H9 (cell line): ENCODE results near the gene SLBP. TPM values are rescaled to one million over a fixed set of nuclear protein-coding genes. Genes with fewer than 3 reads are reported as not detected.

ENCODE experiments used
- DNase-seq: peaks from one replicate; pipeline ENCODE4 v3.0.0-alpha.2; 2017
- H2AFZ ChIP-seq: one replicate; pipeline ENCODE4 v1.6.1; 2013; ENCODE audit warnings: mild to moderate bottlenecking, low read length, control low read depth, moderate library complexity
- H2AK5ac ChIP-seq: 2 replicates; pipeline ENCODE4 v1.6.1; 2013; ENCODE audit warnings: low read length, control low read depth, mixed read lengths; ENCODE audit not compliant: insufficient read length
- H2BK120ac ChIP-seq: one replicate; pipeline ENCODE4 v1.6.1; 2013; ENCODE audit warnings: low read depth, mild to moderate bottlenecking, low read length, control low read depth, inconsistent platforms; ENCODE audit not compliant: poor library complexity, severe bottlenecking
- H2BK12ac ChIP-seq: 2 replicates; pipeline ENCODE4 v1.6.1; 2013; ENCODE audit warnings: low read length, control low read depth, mixed read lengths, low read depth; ENCODE audit not compliant: insufficient read length
- H2BK15ac ChIP-seq: 2 replicates; pipeline ENCODE4 v1.6.1; 2013; ENCODE audit warnings: low read depth, low read length, control low read depth
- H2BK20ac ChIP-seq: one replicate; pipeline ENCODE4 v1.6.1; 2013; ENCODE audit warnings: low read depth, mild to moderate bottlenecking, low read length, control low read depth, inconsistent platforms; ENCODE audit not compliant: poor library complexity, severe bottlenecking
- H2BK5ac ChIP-seq: 2 replicates; pipeline ENCODE4 v1.6.1; 2013; ENCODE audit warnings: low read length, control low read depth, mixed read lengths; ENCODE audit not compliant: insufficient read length
- H3K14ac ChIP-seq: 2 replicates; pipeline ENCODE4 v1.6.1; 2013; ENCODE audit warnings: low read length, control low read depth; ENCODE audit not compliant: insufficient read depth
- H3K18ac ChIP-seq: 2 replicates; pipeline ENCODE4 v1.6.1; 2013; ENCODE audit warnings: low read depth, mild to moderate bottlenecking, mixed read lengths, low read length, control low read depth; ENCODE audit not compliant: insufficient read length
- H3K23ac ChIP-seq: 2 replicates; pipeline ENCODE4 v1.6.1; 2013; ENCODE audit warnings: low read length, control low read depth, mixed read lengths, low read depth; ENCODE audit not compliant: insufficient read length
- H3K23me2 ChIP-seq: 2 replicates; pipeline ENCODE4 v1.6.1; 2013; ENCODE audit warnings: low read depth, mild to moderate bottlenecking, mixed read lengths, low read length, control low read depth; ENCODE audit not compliant: insufficient read length, poor library complexity, severe bottlenecking
- H3K27ac ChIP-seq: 2 replicates; pipeline ENCODE4 v1.5.1; 2013; ENCODE audit warnings: low read length, control low read depth, mixed read lengths, low read depth; ENCODE audit not compliant: insufficient read length
- H3K27me3 ChIP-seq: 2 replicates; pipeline ENCODE4 v1.6.1; 2013; ENCODE audit warnings: low read length, control low read depth, inconsistent platforms; ENCODE audit not compliant: insufficient read depth
- H3K4ac ChIP-seq: 2 replicates; pipeline ENCODE4 v1.6.1; 2013; ENCODE audit warnings: low read depth, mild to moderate bottlenecking, control low read depth, inconsistent platforms, low read length, moderate library complexity
- H3K4me1 ChIP-seq: 2 replicates; pipeline ENCODE4 v1.6.1; 2013; ENCODE audit warnings: low read length, control low read depth, inconsistent platforms; ENCODE audit not compliant: insufficient read depth
- H3K4me2 ChIP-seq: 2 replicates; pipeline ENCODE4 v1.6.1; 2013; ENCODE audit warnings: low read length, control low read depth, mixed read lengths; ENCODE audit not compliant: insufficient read length, insufficient read depth
- H3K56ac ChIP-seq: 2 replicates; pipeline ENCODE4 v1.6.1; 2013; ENCODE audit warnings: low read depth, mild to moderate bottlenecking, mixed read lengths, low read length, control low read depth; ENCODE audit not compliant: insufficient read length
- H3K79me1 ChIP-seq: 2 replicates; pipeline ENCODE4 v1.6.1; 2013; ENCODE audit warnings: low read depth, mild to moderate bottlenecking, moderate library complexity, low read length, control low read depth, inconsistent platforms; ENCODE audit not compliant: insufficient read depth, poor library complexity, severe bottlenecking
- H3K79me2 ChIP-seq: 2 replicates; pipeline ENCODE4 v1.6.1; 2013; ENCODE audit warnings: low read length, control low read depth, inconsistent platforms; ENCODE audit not compliant: insufficient read depth
- H3K9ac ChIP-seq: 2 replicates; pipeline ENCODE4 v1.6.1; 2013; ENCODE audit warnings: low read length, control low read depth, mixed read lengths; ENCODE audit not compliant: insufficient read length; ENCODE audit errors: extremely low read depth
- H3K9me3 ChIP-seq: one replicate; pipeline ENCODE4 v1.6.1; 2013; ENCODE audit warnings: low read depth, low read length, inconsistent platforms; ENCODE audit not compliant: control insufficient read depth
- H3T11ph ChIP-seq: one replicate; pipeline ENCODE4 v1.6.1; 2013; ENCODE audit warnings: mild to moderate bottlenecking, low read length, control low read depth, inconsistent platforms
- H4K20me1 ChIP-seq: one replicate; pipeline ENCODE4 v1.6.1; 2013; ENCODE audit not compliant: control insufficient read depth, insufficient read length, insufficient read depth
- H4K5ac ChIP-seq: 2 replicates; pipeline ENCODE4 v1.6.1; 2013; ENCODE audit warnings: low read depth, mild to moderate bottlenecking, mixed read lengths, low read length, control low read depth; ENCODE audit not compliant: insufficient read length
- H4K8ac ChIP-seq: replicated peaks from 2 replicates; pipeline ENCODE4 v1.6.1; 2013; ENCODE audit warnings: low read length, control low read depth, mixed read lengths, low read depth; ENCODE audit not compliant: insufficient read length
- H4K91ac ChIP-seq: 2 replicates; pipeline ENCODE4 v1.6.1; 2013; ENCODE audit warnings: low read depth, mild to moderate bottlenecking, moderate library complexity, mixed read lengths, low read length, control low read depth; ENCODE audit not compliant: insufficient read length
- H3K27ac Mint-ChIP-seq, 3 experiments: 2 replicates in 2 of 3; 3 replicates in 1 of 3; pipeline ENCODE4 v1.8.0; 2020 to 2021; ENCODE audit warnings: mixed read lengths in 3 of 3, mild to moderate bottlenecking in 1 of 3, moderate library complexity in 1 of 3
- H3K27me3 Mint-ChIP-seq: 2 replicates; pipeline ENCODE4 v1.8.0; 2021; ENCODE audit warnings: low read depth, mild to moderate bottlenecking, moderate library complexity, mixed read lengths
- H3K36me3 Mint-ChIP-seq, 3 experiments: 2 replicates in 2 of 3; 3 replicates in 1 of 3; pipeline ENCODE4 v1.8.0; 2020 to 2021; ENCODE audit warnings: low read depth in 3 of 3, mixed read lengths in 3 of 3; ENCODE audit not compliant: insufficient read depth in 1 of 3
- H3K4me1 Mint-ChIP-seq, 2 experiments: 2 replicates each; pipeline ENCODE4 v1.8.0; 2020; ENCODE audit warnings: mixed read lengths in 2 of 2
- H3K4me3 Mint-ChIP-seq, 2 experiments: 2 replicates in 1 of 2; 3 replicates in 1 of 2; pipeline ENCODE4 v1.8.0; 2020 to 2021; ENCODE audit warnings: mild to moderate bottlenecking in 2 of 2, mixed read lengths in 2 of 2, moderate library complexity in 1 of 2
- H3K9me3 Mint-ChIP-seq, 2 experiments: 2 replicates in 1 of 2; 3 replicates in 1 of 2; pipeline ENCODE4 v1.8.0; 2020; ENCODE audit warnings: mild to moderate bottlenecking in 2 of 2, mixed read lengths in 2 of 2, moderate library complexity in 1 of 2
- WGBS: extraction: QIAGEN DNeasy Blood & Tissue Kit; methylation state at CpG from one replicate; pipeline ENCODE4 v1.1.7; 2013; ENCODE audit warnings: missing lambda C conversion rate, low lambda C conversion rate, mixed read lengths; ENCODE audit not compliant: insufficient read length; ENCODE audit errors: extremely low coverage; 5-methylcytosine and 5-hydroxymethylcytosine counted together
- total RNA-seq: library from RNA; stranded (reverse); gene quantifications from 2 replicates; pipeline ENCODE4 v1.2.1, GENCODE V29; 2021
- TF ChIP-seq, protein P1 (sequence below): fragments of 200-600 bp; sonication (generic); conservative IDR thresholded peaks from 3 replicates; pipeline ENCODE4 v1.8.0; 2021; ENCODE audit warnings: antibody characterized with exemption, mild to moderate bottlenecking

The SLBP gene
- total RNA-seq, 1 experiment from 2014 or later = 62.7 TPM

GRCh38 chr4:1655676-1656075 lies 56.4 kb downstream of the SLBP start:
- H3K9me3 ChIP-seq = no peaks in the 10 kb centered on the region
- no CpG with 5 or more reads among the region's 18 CpGs for WGBS
- H2BK120ac ChIP-seq = no peak overlapping the region
- no peak overlapping the region for H2BK20ac ChIP-seq
- peaks cover 3 to 7% of the 10 kb centered on the region in 2 experiments; a peak in 3 of 4 replicates for H3K4me1 Mint-ChIP-seq
- H3K9me3 Mint-ChIP-seq = no peaks in the 10 kb centered on the region; a peak in 1 of 5 replicates
- no peak overlapping the region for H4K91ac ChIP-seq
- H4K20me1 ChIP-seq = no peaks in the 10 kb centered on the region
- H3K4me2 ChIP-seq = no peak overlapping the region
- no peaks in the 10 kb centered on the region for H3K79me1 ChIP-seq
- H3K36me3 Mint-ChIP-seq = no peaks in the 10 kb centered on the region; a peak in 1 of 7 replicates
- no peaks in the 10 kb centered on the region for H3K23me2 ChIP-seq
- H2BK15ac ChIP-seq = no peak overlapping the region
- DNase-seq = no peak
- H3K79me2 ChIP-seq = no peaks in the 10 kb centered on the region
- H2AFZ ChIP-seq = no peak overlapping the region
- peak overlapping the region in 2 of 3 experiments; percentile 18 to 83; a peak in 2 of 7 replicates for H3K27ac Mint-ChIP-seq
- H2BK12ac ChIP-seq = no peak overlapping the region
- no peak overlapping the region for H2BK5ac ChIP-seq
- H3K4ac ChIP-seq = no peak overlapping the region
- no peak overlapping the region for H3K4me3 Mint-ChIP-seq
- H4K8ac ChIP-seq = no peak overlapping the region
- no peak overlapping the region for H3T11ph ChIP-seq
- no peak overlapping the region for H3K9ac ChIP-seq
- no peak overlapping the region for H3K23ac ChIP-seq
- H3K18ac ChIP-seq = no peak overlapping the region
- no peak overlapping the region for H3K27ac ChIP-seq
- no peaks in the 10 kb centered on the region for H3K27me3 Mint-ChIP-seq
- H4K5ac ChIP-seq = no peak overlapping the region
- no peaks in the 10 kb centered on the region for H3K27me3 ChIP-seq
- no peaks in the 10 kb centered on the region for H3K4me1 ChIP-seq
- TF ChIP-seq, protein P1, sequence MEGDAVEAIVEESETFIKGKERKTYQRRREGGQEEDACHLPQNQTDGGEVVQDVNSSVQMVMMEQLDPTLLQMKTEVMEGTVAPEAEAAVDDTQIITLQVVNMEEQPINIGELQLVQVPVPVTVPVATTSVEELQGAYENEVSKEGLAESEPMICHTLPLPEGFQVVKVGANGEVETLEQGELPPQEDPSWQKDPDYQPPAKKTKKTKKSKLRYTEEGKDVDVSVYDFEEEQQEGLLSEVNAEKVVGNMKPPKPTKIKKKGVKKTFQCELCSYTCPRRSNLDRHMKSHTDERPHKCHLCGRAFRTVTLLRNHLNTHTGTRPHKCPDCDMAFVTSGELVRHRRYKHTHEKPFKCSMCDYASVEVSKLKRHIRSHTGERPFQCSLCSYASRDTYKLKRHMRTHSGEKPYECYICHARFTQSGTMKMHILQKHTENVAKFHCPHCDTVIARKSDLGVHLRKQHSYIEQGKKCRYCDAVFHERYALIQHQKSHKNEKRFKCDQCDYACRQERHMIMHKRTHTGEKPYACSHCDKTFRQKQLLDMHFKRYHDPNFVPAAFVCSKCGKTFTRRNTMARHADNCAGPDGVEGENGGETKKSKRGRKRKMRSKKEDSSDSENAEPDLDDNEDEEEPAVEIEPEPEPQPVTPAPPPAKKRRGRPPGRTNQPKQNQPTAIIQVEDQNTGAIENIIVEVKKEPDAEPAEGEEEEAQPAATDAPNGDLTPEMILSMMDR = no peak
- H2AK5ac ChIP-seq = no peak overlapping the region
- no peak overlapping the region for H3K56ac ChIP-seq
- H3K14ac ChIP-seq = no peak overlapping the region
